ENCODE results near the gene ZNF747.

GRCh38 chr16:30524575-30525568 is 9.8 kb downstream of the ZNF747 start:
- TF ChIP-seq CTCF (IDR thresholded peaks at IDR 0.05; ENCODE audit: extremely low read depth in 1 of 2, insufficient read depth in 1 of 2, low read depth in 1 of 2, low read length in 2 of 2) (no peak), EZH2 (IDR thresholded peaks at IDR 0.05; ENCODE audit: borderline replicate concordance, low read depth, low read length, severe bottlenecking) (no peak), POLR2A (IDR thresholded peaks at IDR 0.05; ENCODE audit: low read depth, low read length) (no peak), MAX (IDR thresholded peaks at IDR 0.05; ENCODE audit: insufficient read depth, insufficient read length) (no peak)
